DMS114 treated with DMSO at 0.1 percent for 48 hours (cell line): ENCODE results near the gene APC2.
A peak's percentile ranks its signal among the peaks of the same experiment; 100 is the strongest.
"Not testable (repeated sequence)": the region's sequence is repeated elsewhere in the genome, so short reads cannot be mapped to it uniquely, and the experiment has no call there.

Experiments used
- DNase-seq: peaks from one replicate; lab custom pipeline; 2025; ENCODE audit not compliant: unreplicated experiment; lab: John Stamatoyannopoulos, UW

The APC2 gene

GRCh38 chr19:1474011-1474764 lies 24.3 kb downstream of the APC2 start:
- DNase-seq: no peak

GRCh38 chr19:1474765-1475351 lies 24.9 kb downstream of the APC2 start:
- no peak for DNase-seq

GRCh38 chr19:1475751-1476437 lies 26.0 kb downstream of the APC2 start:
- no peak for DNase-seq

- DNase-seq: not testable (repeated sequence)
Observed at GRCh38 chr19:1477056-1477455, 27.1 kb downstream of the APC2 start.

GRCh38 chr19:1478934-1479707 lies 29.2 kb downstream of the APC2 start, which contains the start of gene C19orf25:
Gene C19orf25, minus strand, starts transcription at chr19:1479215. Its CDS starts 312 bp downstream, at chr19:1478903.
- DNase-seq: peak; percentile 74

GRCh38 chr19:1481224-1481892 lies 31.4 kb downstream of the APC2 start:
- DNase-seq: no peak

- DNase-seq: no peak
Observed at GRCh38 chr19:1481893-1482360, 32.0 kb downstream of the APC2 start.

- no peak for DNase-seq
Observed at GRCh38 chr19:1482361-1483130, 32.6 kb downstream of the APC2 start.

GRCh38 chr19:1483131-1483978 lies 33.4 kb downstream of the APC2 start:
- DNase-seq: no peak

GRCh38 chr19:1483979-1484428 lies 34.1 kb downstream of the APC2 start:
- no peak for DNase-seq

- no peak for DNase-seq
Observed at GRCh38 chr19:1486720-1487575, 37.0 kb downstream of the APC2 start.

- no peak for DNase-seq
Observed at GRCh38 chr19:1487576-1488281, 37.8 kb downstream of the APC2 start.

GRCh38 chr19:1488282-1488601 lies 38.3 kb downstream of the APC2 start:
- no peak for DNase-seq

GRCh38 chr19:1489463-1490310 lies 39.8 kb downstream of the APC2 start:
- DNase-seq: no peak

- peak; percentile 93 for DNase-seq
Observed at GRCh38 chr19:1490311-1491113, 40.6 kb downstream of the APC2 start, which contains the start of gene PCSK4. Gene PCSK4, minus strand, starts transcription at chr19:1490350. Its CDS starts 4 bp downstream, at chr19:1490346.
